HL-60 (cell line): ENCODE data around the gene CCDC8.

ENCODE experiments used
- DNase-seq, 2 experiments: peaks; one replicate each; pipeline ENCODE4 v3.0.0-alpha.2; 2010 to 2020; ENCODE audit warnings: low read depth in 1 of 2, low spot score in 1 of 2
- H3K27ac ChIP-seq: fragments of 250-450 bp; sonication (Bioruptor Pico); replicated peaks from 2 replicates; pipeline ENCODE4 v1.5.1; 2020; ENCODE audit warnings: mild to moderate bottlenecking, moderate library complexity
- H3K27me3 ChIP-seq: fragments of 250-450 bp; sonication (Bioruptor Pico); 2 replicates; pipeline ENCODE4 v1.5.1; 2021; ENCODE audit warnings: mild to moderate bottlenecking, moderate library complexity; ENCODE audit not compliant: insufficient read depth, poor library complexity, severe bottlenecking
- H3K4me3 ChIP-seq: replicated peaks from 2 replicates; pipeline ENCODE4 v1.5.1; 2011; ENCODE audit warnings: mild to moderate bottlenecking, control low read depth, low read length; ENCODE audit not compliant: insufficient read depth
- CTCF ChIP-seq: IDR thresholded peaks from one replicate; pipeline ENCODE4 v1.5.1; 2011; ENCODE audit warnings: low read length, control low read depth, inconsistent platforms; ENCODE audit not compliant: insufficient read depth
- GABPA ChIP-seq: IDR thresholded peaks from 2 replicates; pipeline ENCODE4 v1.6.1; 2012; ENCODE audit warnings: low read depth
- POLR2AphosphoS5 ChIP-seq: IDR thresholded peaks from 2 replicates; pipeline ENCODE4 v1.6.1; 2012; ENCODE audit warnings: low read depth
- REST ChIP-seq: IDR thresholded peaks from 2 replicates; pipeline ENCODE4 v1.6.1; 2012; ENCODE audit warnings: low read depth; ENCODE audit not compliant: insufficient replicate concordance
- SPI1 ChIP-seq: IDR thresholded peaks from 2 replicates; pipeline ENCODE4 v1.6.1; 2012; ENCODE audit warnings: low read depth, mild to moderate bottlenecking, borderline replicate concordance

The CCDC8 gene

GRCh38 chr19:46383846-46384245 lies 29.5 kb downstream of the CCDC8 start:
- TF ChIP-seq GABPA (no peak), REST (no peak), CTCF (no peak), SPI1 (no peak), POLR2AphosphoS5 (no peak)
- Histone ChIP-seq H3K4me3 (no peak overlapping the region), H3K27me3 (no peaks in the 10 kb centered on the region), H3K27ac (no peak overlapping the region)
- no peak for DNase-seq

- no peak for TF ChIP-seq CTCF
- no peak for TF ChIP-seq REST
- no peak for TF ChIP-seq POLR2AphosphoS5
- TF ChIP-seq SPI1 = no peak
- TF ChIP-seq GABPA = no peak
- DNase-seq = no peak
- no peaks in the 10 kb centered on the region for H3K27me3 ChIP-seq
- H3K4me3 ChIP-seq = no peak overlapping the region
- H3K27ac ChIP-seq = no peak overlapping the region
Measured at GRCh38 chr19:46383171-46383815, 30.1 kb downstream of the CCDC8 start.

GRCh38 chr19:46381756-46382345 lies 31.5 kb downstream of the CCDC8 start:
- Histone ChIP-seq H3K27me3 (no peaks in the 10 kb centered on the region), H3K27ac (no peak overlapping the region), H3K4me3 (no peak overlapping the region)
- DNase-seq = no peak
- TF ChIP-seq GABPA (no peak), POLR2AphosphoS5 (no peak), CTCF (no peak), SPI1 (no peak), REST (no peak)
